Epidermal melanocyte (primary cell): ENCODE results near the gene STUB1.

Experiments used
- DNase-seq: peaks from one replicate; pipeline ENCODE4 v3.0.0; 2011; ENCODE audit warnings: low spot score; ENCODE audit not compliant: insufficient read length

STUB1 gene

GRCh38 chr16:694187-694862 is 14.1 kb downstream of the STUB1 start:
- no peak for DNase-seq

GRCh38 chr16:694863-695354 is 14.7 kb downstream of the STUB1 start:
- no peak for DNase-seq

GRCh38 chr16:695355-696089 is 15.3 kb downstream of the STUB1 start:
- DNase-seq = no peak

GRCh38 chr16:698911-699671 is 18.9 kb downstream of the STUB1 start:
- DNase-seq = no peak

GRCh38 chr16:700684-701584 is 20.7 kb downstream of the STUB1 start:
- no peak for DNase-seq

- DNase-seq = no peak
Observed at GRCh38 chr16:702341-702740, 22.1 kb downstream of the STUB1 start.

GRCh38 chr16:703406-703805 is 23.2 kb downstream of the STUB1 start:
- DNase-seq = no peak

GRCh38 chr16:704047-704446 is 23.8 kb downstream of the STUB1 start:
- DNase-seq = no peak

GRCh38 chr16:704552-705380 is 24.6 kb downstream of the STUB1 start:
- no peak for DNase-seq

- DNase-seq = no peak
Observed at GRCh38 chr16:705431-706188, 25.4 kb downstream of the STUB1 start, which contains the start of gene FBXL16. FBXL16 (minus strand) TSS chr16:705801; CDS start chr16:697405, 8,396 bp downstream.

GRCh38 chr16:706189-707061 is 26.2 kb downstream of the STUB1 start:
- no peak for DNase-seq

- no peak for DNase-seq
Observed at GRCh38 chr16:707062-707538, 26.9 kb downstream of the STUB1 start.

- no peak for DNase-seq
Observed at GRCh38 chr16:708019-708418, 27.8 kb downstream of the STUB1 start.

GRCh38 chr16:708959-709358 is 28.7 kb downstream of the STUB1 start:
- DNase-seq = no peak

GRCh38 chr16:709566-710499 is 29.6 kb downstream of the STUB1 start:
- DNase-seq = no peak

GRCh38 chr16:710500-711075 is 30.4 kb downstream of the STUB1 start:
- DNase-seq = no peak

GRCh38 chr16:711084-711483 is 30.9 kb downstream of the STUB1 start:
- no peak for DNase-seq
